Neural progenitor cell (in vitro differentiated cells): Measurements from ENCODE around the gene WDR33.

ENCODE experiments used
- EZH2 ChIP-seq: fragments of 200-600 bp; sonication (generic); IDR thresholded peaks from 2 replicates; pipeline ENCODE4 v1.6.1; 2017; ENCODE audit warnings: antibody characterized with exemption, mild to moderate bottlenecking, moderate library complexity
- EZH2phosphoT487 ChIP-seq: fragments of 200-600 bp; sonication (generic); IDR thresholded peaks from 2 replicates; pipeline ENCODE4 v1.6.1; 2017; ENCODE audit warnings: antibody characterized with exemption
- TF ChIP-seq, protein P1 (sequence below): fragments of 200-600 bp; sonication (generic); IDR thresholded peaks from 2 replicates; pipeline ENCODE4 v1.5.1; 2017; ENCODE audit warnings: antibody characterized with exemption, mild to moderate bottlenecking

DNA sequence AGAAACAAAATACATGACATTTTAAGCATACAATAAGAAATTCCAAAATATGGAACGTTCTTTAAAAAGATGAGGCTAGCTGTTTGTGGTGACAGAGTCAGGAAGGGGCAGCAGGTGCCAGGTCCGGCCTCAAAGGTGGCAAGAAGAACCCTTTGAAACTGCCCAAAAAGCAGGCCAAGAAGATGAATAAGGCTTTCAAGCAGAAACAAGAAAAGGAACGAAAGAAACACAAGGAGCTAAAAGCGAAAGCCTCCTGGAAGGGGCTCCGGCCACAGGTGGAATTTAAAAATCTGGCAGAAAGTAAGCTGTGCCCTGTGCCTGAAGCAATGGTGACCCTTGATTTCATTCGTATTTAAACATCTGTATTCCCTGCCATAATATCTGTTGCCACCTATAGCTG is 5.5 kb downstream of the WDR33 start:
- TF ChIP-seq, protein P1, sequence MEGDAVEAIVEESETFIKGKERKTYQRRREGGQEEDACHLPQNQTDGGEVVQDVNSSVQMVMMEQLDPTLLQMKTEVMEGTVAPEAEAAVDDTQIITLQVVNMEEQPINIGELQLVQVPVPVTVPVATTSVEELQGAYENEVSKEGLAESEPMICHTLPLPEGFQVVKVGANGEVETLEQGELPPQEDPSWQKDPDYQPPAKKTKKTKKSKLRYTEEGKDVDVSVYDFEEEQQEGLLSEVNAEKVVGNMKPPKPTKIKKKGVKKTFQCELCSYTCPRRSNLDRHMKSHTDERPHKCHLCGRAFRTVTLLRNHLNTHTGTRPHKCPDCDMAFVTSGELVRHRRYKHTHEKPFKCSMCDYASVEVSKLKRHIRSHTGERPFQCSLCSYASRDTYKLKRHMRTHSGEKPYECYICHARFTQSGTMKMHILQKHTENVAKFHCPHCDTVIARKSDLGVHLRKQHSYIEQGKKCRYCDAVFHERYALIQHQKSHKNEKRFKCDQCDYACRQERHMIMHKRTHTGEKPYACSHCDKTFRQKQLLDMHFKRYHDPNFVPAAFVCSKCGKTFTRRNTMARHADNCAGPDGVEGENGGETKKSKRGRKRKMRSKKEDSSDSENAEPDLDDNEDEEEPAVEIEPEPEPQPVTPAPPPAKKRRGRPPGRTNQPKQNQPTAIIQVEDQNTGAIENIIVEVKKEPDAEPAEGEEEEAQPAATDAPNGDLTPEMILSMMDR = no peak
- TF ChIP-seq EZH2phosphoT487 (no peak), EZH2 (no peak)
